A204.1 (cell line): ENCODE data around the gene RACGAP1.

ENCODE experiments used
- FAIRE-seq: peaks from 2 replicates; lab custom pipeline; 2012; peaks lifted over from hg19 to GRCh38; lab: Jason Lieb, UNC

Gene RACGAP1, protein sequence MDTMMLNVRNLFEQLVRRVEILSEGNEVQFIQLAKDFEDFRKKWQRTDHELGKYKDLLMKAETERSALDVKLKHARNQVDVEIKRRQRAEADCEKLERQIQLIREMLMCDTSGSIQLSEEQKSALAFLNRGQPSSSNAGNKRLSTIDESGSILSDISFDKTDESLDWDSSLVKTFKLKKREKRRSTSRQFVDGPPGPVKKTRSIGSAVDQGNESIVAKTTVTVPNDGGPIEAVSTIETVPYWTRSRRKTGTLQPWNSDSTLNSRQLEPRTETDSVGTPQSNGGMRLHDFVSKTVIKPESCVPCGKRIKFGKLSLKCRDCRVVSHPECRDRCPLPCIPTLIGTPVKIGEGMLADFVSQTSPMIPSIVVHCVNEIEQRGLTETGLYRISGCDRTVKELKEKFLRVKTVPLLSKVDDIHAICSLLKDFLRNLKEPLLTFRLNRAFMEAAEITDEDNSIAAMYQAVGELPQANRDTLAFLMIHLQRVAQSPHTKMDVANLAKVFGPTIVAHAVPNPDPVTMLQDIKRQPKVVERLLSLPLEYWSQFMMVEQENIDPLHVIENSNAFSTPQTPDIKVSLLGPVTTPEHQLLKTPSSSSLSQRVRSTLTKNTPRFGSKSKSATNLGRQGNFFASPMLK

DNA sequence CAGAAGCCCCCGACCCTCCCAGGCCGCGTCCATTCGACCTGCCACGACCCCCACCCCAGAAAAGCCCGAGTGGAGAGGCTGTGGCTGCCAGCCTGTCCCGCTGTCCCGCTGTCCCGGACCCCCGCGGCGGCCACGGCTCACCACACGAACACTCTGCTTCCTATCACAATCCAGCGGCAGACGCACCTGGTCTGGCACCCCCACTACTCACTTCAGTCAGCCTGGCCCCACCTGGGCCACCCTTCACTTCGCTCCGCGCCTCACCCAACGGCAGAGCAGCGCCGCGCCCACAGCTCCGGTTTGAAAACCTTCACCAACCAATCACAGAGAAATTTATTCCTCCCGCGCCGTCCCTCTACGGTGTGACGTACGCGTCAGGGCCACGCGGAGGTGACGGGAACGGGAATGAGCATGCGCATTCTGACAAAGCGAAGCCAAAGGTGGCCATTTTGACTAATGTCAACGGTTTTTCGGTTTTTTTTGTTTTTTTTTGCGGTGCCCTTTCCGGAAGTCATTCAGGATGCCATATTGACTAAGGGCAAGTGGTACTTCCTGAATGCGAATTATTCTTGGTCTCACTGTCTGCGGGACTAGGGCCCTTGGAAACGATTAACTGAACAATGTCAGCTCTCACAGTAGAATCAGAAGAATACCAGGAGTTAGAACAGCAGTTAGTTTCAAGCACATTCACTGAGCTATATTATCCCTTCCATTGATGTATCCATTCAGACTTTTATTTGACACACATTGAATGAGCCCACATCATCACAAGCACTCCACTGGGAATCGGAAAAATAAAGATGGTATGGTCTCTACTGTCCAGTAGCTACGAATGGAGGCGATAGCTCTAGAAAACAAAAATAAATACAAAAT, at the start of gene RACGAP1:
Gene RACGAP1, minus strand, starts transcription at position 308 of the 873 bp plus-strand sequence. CDS start 8,779 bp downstream, outside the sequence.
- FAIRE-seq: peak; percentile 99

DNA sequence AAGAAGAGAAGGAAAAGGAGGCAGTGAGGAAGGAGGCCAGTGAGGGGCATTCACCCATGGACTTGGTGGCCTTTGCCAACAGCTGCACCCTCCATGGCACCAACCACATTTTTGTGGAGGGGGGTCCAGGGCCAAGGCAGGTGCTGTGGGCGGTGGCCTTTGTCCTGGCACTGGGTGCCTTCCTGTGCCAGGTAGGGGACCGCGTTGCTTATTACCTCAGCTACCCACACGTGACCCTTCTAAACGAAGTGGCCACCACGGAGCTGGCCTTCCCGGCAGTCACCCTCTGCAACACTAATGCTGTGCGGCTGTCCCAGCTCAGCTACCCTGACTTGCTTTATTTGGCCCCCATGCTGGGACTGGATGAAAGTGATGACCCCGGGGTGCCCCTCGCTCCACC, 48.4 kb upstream of the RACGAP1 start:
- no peak for FAIRE-seq

DNA sequence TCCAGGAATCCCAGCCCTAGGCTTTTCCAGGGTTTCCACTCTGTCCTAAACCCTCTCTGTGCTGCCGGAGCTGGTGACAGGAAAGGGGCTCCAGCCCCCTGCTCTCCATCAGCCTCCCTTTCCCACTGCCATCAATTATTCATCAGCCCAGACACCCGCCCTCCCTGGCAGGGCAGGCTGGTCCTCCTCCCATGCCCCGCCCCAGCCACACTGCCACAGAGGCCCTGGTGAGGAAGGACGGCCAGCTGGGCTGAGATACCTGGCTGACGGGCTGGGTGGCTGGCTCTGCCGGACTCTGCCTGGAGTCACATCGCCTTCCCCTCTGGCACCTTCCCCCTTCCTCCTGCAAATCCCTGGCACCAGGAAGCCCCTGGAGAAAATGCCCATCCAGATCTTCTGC, 47.9 kb upstream of the RACGAP1 start:
- FAIRE-seq: no peak

DNA sequence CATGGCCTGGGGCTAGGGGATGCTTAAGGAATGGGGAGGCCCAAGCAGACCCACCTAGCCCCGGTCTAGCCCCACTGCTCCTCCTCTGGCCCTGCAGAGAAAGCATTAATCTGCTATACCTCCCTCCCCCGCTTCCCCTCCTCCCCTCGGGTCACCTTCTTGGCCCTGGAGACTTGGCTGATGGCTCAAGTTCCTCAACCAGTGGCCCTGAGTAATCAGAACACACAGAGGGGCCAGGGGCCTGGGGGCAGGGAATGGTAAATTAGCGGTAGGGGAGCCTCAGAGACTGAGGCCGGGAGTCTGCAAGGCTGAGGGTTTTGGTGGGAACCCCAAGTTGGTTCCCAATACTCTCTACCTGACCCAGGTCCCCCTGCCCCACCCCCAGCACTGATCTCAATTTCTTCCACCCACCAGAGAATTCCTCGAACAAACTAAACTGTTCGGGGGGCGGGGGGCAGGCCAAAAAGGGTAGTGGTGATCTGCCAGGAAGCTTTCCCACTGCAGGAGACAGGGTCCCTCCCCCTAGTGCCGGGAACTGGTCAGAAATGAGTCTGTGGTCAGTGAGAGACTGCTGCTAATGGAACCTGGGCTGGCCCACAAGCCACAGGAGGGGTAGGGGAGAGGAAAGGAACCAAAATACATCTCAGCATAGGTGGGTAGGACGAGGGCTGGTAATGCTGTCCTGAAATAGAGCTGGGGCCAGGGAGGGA, 47.1 kb upstream of the RACGAP1 start:
- no peak for FAIRE-seq

DNA sequence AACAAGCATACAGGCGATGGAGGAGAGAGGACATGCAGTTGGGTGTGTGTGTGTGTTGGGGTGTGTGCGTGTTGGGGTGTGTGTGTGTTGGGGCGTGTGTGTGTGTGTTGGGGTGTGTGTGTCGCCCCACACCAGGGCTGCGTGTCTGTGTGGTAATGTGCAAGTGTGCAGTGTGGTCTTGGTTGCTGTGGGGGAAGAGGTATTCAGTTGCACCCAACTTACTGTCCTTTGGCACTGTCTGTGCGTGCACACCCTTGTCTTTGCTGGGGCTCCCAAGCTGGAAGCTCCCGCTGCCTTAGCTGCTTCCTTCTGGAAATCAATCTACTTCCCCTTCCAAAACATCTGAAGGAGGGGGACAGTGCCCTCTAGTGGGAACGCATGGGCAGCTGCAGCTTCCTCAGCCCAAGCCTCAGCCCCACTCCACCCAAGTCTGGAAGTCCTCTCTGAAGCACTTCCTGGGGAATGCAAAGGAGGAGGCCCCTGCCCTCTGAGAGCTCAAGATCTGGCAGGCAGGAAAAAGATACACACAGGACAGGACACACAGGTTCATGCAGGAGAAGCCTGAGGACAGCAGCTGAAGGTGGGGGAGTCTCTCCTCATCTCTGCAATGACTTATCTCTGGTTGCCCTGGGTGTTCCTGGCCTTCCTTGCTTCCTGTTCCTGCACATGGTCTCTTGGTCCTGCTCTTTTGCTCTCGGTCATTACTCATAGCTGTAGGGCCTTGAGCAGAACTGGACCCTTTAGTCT, 45.2 kb upstream of the RACGAP1 start:
- FAIRE-seq: no peak

DNA sequence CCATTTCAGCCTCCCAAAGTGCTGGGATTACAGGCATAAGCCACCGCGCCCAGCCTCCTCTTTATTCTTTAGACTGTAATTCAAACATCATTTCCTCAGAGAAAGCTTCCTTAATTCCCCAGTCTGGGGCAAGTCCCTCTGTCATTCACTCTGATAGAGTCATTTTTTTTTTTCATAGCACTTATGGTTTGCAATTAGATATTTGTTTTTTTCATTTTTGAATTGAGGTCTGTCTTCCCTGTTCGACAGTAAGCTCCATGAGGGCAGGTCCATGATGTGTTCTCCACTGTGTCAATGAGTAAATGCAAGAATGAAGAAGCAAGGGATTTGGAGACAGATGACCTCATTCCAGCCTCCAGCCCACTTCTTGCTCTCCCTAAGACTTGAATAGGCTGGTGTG, 44.2 kb upstream of the RACGAP1 start:
- FAIRE-seq: no peak

DNA sequence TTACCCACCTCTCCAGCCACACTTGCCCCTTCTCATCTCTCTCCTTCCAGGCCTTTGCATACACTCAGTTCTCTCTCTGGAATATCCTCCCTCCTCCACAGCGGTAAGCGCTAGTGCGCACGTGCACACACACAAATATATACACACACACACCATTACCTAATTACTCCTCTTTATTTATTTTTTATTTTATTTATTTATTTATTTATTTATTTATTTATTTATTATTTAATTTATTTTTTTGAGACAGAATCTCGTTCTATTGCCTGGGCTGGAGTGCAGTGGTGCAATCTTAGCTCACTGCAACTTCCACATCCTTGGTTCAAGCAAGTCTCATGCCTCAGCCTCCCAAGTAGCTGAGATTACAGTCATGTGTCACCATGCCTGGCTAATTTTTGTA, 43.8 kb upstream of the RACGAP1 start:
- FAIRE-seq: no peak

DNA sequence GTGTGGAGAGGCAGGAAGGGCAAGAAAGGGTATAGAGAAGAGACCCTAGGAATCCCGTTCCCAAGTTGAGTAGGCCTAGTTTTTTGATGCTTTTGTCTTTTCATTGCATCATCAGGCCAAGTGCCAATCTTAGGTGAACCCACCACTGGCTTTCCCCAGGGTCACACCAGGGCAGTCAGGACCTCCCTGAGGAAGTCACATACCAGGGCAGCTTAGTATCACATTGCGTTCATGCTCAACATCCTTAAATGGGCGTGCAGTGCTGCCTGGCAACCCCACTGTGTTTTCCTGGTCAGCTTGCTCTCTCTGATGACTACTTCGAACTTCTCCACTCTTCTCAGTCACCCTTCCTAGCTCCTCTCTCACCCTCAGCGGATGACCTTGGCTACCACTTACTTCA, 41.1 kb upstream of the RACGAP1 start:
- no peak for FAIRE-seq

DNA sequence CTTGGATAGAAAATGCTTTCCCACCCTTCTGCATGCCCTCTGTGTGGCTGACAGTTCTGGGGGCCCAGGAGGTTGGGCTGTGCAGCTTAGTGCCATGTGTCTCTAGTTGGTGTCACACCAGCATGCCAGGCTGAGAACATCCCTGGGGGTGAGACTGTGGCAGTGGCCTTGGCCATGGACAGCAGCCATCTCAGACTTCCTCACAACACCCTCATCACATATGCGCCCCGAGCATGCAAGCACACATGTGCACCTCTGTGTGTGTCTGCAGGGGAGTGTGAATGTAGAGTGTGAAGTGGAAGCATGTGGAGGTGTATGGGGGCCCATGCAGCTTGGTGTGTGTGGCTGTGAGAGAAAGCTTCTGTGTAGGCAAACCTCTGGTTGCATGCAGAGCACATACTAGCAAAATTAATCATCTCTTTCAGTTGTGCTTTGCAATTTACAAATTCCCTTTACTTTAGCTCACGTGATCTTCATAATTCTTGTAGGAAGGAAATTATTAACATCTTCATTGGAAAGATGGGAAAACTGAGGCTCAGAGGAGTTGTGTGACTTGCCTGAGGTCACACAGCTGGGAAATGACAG, 40.5 kb upstream of the RACGAP1 start:
- no peak for FAIRE-seq

DNA sequence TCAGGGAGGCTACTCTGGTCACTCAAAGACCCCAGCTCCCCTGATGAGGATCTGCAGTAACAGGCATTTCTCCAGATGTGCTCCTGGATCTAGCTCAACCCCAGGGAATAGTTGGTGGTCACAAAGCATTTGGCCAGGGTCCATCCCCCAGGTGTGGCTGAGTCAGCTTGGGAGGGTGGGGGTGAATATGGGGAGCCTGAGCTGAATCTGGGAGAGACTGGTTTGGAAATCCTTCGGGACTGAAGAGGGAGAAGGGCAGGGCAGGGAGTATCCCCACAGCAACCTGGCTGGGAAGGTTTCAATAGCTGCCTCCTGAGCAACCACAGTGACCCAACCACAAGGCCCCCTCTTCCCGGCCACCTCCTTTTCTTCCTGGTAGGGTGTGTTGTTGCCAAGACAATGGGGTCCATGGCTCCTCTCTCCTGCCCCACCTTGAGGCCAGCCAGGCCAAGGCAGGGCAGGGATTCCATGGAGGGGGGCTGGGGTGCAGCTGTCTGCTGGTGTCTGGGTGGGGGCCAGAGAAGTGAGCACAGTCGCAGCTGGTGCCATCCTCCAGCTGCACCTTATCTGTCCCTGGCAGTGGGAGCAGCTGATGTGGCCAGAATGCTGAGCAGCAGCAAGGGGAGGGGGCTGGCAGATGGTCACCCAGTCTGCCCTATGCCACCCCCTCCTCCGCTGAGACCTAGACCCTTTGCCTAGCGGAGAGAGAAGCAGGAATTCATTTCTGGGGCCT, 37.6 kb upstream of the RACGAP1 start:
- no peak for FAIRE-seq

DNA sequence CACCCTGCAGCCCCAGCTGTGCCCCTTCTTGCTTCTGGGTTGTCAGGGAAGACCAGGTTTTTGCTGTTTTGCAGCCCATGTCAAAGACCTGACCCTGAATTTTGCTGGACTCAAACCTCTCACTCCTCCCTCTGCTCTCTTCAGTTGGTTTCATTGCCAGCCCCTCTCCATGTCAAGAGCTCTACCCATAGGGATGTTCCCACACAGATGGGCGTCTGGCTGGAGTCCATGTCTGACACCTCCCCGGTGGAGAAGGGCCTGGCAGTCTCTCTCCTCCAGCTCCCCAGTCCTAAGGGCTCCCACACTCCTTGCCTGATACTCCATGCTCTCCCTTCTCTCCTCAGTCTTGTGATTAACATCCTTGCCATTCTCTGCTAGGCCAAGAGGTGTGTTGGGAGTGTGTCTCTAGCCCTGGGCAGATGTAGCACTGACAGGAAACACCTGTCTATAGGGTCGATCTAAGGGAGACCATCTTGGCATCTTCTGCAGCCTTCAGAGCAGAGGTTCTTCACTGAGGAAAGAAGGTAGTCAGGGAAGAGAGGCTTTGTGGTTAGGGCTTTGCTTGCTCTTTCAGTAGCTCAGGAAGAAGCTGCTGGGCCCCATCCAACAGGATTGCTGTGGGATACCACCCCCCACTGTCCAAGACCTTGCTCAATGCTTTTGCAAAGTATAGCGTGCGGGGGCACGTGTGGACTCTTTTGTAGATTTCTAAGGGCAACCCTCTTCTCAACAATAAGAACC, 36.8 kb upstream of the RACGAP1 start:
- no peak for FAIRE-seq

DNA sequence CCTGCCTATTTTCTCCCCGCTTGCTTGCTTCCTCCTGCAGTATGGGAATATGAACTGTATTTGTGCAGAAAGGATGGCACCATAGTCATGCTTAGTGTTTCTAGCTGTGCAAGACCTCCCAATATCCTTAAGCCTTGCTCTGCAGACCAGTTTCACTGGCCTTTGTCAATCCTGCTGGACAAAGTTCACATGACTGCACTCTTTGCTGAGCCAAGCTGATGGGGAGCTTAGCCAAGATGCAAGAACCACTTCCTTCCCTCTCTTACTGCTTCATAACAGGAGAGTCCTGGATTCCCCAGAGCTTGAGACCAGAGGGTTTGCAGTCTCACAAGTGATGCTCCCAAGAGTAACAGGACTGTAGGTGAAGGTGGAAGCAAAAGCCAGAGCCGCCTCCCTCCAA, 35.9 kb upstream of the RACGAP1 start:
- FAIRE-seq: no peak

DNA sequence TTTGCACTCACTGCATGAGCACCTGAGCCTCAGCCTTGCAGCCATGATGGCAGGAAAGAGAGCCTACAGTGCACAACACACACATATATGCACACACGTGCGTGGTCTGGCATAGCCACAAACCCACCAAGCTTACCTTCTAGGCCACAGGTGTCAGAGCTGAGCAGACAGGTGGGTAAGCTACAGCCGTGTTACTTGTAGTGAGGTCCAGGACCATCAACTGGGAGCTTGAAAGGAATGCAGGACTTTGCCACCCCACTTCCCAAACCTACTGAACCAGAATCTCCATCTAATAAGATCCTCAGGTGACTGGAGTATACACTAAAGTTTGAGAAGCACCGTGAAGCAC, 34.8 kb upstream of the RACGAP1 start:
- FAIRE-seq: no peak

DNA sequence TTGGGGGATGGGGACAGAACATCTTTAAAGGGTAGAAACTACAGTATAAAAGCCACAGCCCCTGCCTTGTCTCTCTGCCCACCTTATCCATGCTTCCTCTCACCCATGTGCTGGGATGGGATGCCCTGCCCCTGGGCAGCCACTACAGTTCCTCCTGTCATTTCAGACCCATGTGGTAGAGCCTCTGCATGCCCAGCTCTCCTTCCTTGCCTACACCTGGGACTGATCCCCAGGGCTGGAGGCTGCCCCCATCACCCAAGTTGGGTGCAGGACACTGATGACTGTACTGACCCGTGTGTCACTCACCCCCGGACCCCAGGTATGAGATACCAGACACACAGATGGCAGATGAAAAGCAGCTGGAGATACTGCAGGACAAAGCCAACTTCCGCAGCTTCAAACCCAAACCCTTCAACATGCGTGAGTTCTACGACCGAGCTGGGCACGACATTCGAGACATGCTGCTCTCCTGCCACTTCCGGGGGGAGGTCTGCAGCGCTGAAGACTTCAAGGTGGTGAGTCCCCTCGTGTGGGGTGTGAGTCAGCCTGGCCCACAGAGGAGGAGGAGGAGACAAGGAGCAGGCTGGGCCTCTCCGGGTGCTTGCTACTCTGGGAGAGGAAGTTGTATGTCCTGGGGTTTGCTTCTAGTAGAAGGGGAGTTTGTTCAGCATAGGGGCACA, 34.3 kb upstream of the RACGAP1 start:
- FAIRE-seq: no peak

DNA sequence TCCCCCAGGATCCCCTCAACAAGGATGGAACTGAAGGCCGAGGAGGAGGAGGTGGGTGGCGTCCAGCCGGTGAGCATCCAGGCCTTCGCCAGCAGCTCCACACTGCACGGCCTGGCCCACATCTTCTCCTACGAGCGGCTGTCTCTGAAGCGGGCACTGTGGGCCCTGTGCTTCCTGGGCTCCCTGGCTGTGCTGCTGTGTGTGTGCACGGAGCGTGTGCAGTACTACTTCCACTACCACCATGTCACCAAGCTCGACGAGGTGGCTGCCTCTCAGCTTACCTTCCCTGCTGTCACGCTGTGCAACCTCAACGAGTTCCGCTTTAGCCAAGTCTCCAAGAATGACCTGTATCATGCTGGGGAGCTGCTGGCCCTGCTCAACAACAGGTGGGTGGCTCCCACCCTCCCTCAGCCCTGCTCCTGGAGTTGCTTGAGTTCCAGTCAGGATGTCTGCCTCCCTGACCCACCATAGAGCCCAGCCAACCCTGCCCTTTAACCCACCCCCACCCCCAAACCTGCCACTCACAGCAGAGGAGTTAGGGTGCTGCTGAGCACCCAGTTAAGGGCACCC, 33.5 kb upstream of the RACGAP1 start:
- FAIRE-seq: no peak

DNA sequence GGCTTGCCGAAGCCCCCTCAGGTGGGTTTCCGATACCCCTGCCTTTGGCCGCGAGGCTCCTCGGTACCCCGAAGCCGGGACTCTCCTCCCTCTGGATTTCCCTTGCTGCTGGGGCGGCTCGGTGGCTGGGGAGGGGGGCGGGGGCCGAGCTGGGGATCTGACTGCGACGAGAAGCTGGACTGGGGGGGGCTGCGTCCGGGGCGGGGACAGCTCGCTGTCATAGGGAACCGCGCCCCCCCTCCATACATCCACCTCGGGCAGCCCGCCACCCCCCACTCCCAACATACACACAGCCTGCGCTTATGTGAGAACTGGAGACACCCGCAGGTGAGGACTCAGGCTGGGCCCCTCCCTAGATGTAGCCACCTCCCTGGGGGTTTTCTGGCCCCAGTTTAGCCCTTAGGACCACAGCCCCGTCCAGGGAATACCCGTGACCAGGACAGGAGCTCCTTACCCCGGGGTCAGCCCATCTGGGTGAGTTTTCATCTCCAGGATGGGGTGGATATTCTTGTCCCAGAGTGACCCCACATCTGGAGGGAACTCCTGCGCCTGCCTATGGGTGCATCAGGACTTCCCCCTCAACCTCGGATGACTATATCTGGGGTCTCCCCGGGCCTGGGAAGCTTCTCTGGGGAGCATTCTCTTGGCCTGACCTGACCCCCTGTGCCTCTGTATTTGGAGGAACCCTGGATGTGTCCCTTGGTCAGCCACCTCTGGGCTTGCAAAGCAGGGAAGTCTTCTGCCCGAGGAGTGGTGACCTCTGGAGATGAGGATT, 32.8 kb upstream of the RACGAP1 start:
- no peak for FAIRE-seq

DNA sequence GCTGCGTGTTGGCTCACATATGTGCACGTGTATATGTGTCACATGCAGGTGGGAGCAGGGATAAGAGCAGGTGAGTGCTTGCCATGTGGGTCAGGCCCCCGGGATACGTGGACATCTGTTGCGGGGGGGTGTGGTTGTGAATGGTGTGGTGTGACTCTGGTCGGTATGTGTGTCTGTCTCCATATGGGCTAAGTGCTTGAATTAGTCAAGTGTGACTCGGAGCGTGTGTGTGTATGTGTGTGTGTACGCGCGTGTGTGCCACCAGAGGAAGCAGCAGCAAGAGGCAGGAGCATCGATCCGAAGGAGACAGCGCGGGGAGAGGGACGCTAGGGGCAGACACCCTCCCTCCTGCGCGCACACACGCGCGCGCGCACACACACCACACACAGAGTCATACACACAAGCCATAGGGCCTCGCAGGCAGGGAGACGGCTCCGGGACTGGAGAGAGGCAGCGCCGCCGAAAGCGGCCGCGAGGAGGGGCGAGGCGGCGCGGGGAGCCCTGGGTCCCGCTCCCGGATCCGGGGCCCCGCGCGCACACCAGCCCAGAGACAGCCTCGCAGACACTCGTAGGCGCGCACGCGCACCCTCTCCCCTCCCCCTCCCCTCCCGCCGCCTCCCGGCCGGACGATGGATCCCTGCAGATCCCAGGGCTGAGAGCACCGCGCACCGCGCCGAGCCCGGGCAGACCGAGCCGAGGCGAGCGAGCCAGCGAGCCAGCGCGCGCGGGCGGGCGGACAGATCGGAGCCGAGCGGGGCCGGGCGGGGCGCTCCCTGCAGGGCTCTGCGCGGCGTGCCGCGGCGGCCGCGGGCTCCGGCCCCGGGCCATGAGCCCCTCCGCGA, 31.9 kb upstream of the RACGAP1 start, which contains the start of gene ASIC1:
Gene ASIC1, plus strand, starts transcription at position 597 of the 842 bp plus-strand sequence. CDS start 1,171 bp downstream, outside the sequence.
- no peak for FAIRE-seq
